Esophagus muscularis mucosa (tissue), 3 donors: ENCODE measurements around the gene CEACAM21.

Experiments
- CTCF ChIP-seq, 3 experiments: fragments of 200-600 bp in 2 of 3; fragments of 450-650 bp in 1 of 3; sonication (generic) in 2 of 3; IDR thresholded peaks; one replicate each; pipeline ENCODE4 v1.5.1; 2017 to 2019; ENCODE audit warnings: antibody characterized with exemption in 3 of 3, mild to moderate bottlenecking in 2 of 3, moderate library complexity in 1 of 3
- POLR2AphosphoS5 ChIP-seq, 2 donors: sonication (generic); formaldehyde crosslinking; IDR thresholded peaks; one replicate each; pipeline ENCODE4 v1.6.1; 2017; ENCODE audit warnings: antibody characterized with exemption in 2 of 2

DNA sequence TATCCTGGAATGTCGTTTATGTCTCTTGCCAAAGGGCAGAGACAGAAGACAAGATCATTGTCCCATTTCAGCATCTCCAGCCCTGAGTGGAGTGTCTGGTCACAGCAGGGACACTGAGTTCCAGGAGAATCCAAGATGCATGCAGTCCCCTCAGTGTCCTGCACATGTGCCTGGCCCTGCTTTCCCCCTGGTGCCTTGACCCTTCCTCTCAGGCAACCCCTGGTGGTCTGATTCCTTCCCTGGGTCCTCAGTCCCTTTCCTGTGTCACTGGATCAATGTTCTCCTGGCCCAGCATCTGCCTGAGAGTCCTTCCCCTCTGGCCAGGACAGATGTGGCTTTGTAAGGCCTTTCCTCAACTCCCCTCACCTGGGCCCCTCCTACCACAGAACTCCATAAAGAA, 9.0 kb downstream of the CEACAM21 start:
- TF ChIP-seq POLR2AphosphoS5 (IDR thresholded peaks at IDR 0.05): no peak
- no peak for TF ChIP-seq CTCF (IDR thresholded peaks at IDR 0.05)
